ENCODE results near the gene DLX2. TPM values are rescaled to one million over a fixed set of nuclear protein-coding genes. Genes with fewer than 3 reads are reported as not detected.

The DLX2 gene
- polyA plus RNA-seq, 3 donors: 0.08 TPM; not detected in 2

DNA sequence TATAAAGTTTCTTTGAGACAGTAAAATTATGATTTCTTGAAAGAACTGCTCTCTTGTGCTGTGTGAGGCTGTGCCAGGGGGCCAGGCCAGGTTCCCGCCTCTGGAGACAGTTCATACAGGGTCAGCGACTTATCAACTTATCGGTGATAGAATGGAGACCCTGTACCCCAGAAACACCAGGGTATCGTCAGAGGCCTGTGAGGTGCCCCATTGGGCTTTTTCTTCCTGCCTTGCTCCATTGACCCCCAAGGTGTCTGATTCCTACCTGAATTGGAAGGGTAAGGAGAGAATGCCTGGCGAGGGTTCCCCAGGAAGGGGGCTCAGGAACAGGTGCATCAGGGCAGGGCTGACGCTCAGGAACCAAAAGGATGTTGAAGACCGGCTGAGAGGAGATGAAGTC lies 13.1 kb downstream of the DLX2 start:
- DNase-seq: no peak
- Histone ChIP-seq H3K4me1 (ENCODE audit: control insufficient read depth in 1 of 2, insufficient read depth in 2 of 2, low read length in 2 of 2) (peaks cover 44 to 56% of the 10 kb centered on the region in 2 donors), H3K4me3 (replicated peaks in 1 of 3; ENCODE audit: low read depth in 2 of 3, low read length in 3 of 3) (no peak overlapping the region), H2AFZ (ENCODE audit: insufficient read depth, low read depth, low read length, poor library complexity, severe bottlenecking) (no peak overlapping the region), H3K4me2 (replicated peaks; ENCODE audit: extremely low read depth, low read length, poor library complexity, severe bottlenecking) (no peak overlapping the region), H3K9me3 (replicated peaks in 1 of 2; ENCODE audit: control insufficient read depth in 1 of 2, insufficient read depth in 1 of 2, low read length in 2 of 2) (peaks cover 13 to 65% of the 10 kb centered on the region in 2 donors), H3K27me3 (ENCODE audit: control insufficient read depth in 2 of 2, insufficient read depth in 2 of 2, low read length in 2 of 2) (peaks cover 88 to 100% of the 10 kb centered on the region in 2 donors), H3K27ac (ENCODE audit: low read depth in 1 of 2, low read length in 2 of 2) (no peak overlapping the region), H3K9ac (ENCODE audit: insufficient read depth, low read length, poor library complexity, severe bottlenecking) (no peak overlapping the region), H4K20me1 (ENCODE audit: insufficient read depth, low read length) (peaks cover 18% of the 10 kb centered on the region), H3K79me2 (ENCODE audit: insufficient read depth, low read length) (no peaks in the 10 kb centered on the region), H3K36me3 (replicated peaks in 1 of 2; ENCODE audit: control insufficient read depth in 1 of 2, insufficient read depth in 2 of 2, low read length in 2 of 2) (no peaks in the 10 kb centered on the region)
- Mint-ChIP-seq H3K4me1 (peaks cover 63% of the 10 kb centered on the region), H3K36me3 (peaks cover 20 to 39% of the 10 kb centered on the region in 2 donors), H3K9me3 (peaks cover 0 to 67% (median 48%) of the 10 kb centered on the region in 7 donors), H3K4me3 (peak overlapping the region in 1 of 2 donors; percentile 74), H3K27ac (no peak overlapping the region), H3K27me3 (ENCODE audit: low read depth in 3 of 3) (peaks cover 94 to 98% (median 98%) of the 10 kb centered on the region in 3 donors)
- TF ChIP-seq, protein P1, sequence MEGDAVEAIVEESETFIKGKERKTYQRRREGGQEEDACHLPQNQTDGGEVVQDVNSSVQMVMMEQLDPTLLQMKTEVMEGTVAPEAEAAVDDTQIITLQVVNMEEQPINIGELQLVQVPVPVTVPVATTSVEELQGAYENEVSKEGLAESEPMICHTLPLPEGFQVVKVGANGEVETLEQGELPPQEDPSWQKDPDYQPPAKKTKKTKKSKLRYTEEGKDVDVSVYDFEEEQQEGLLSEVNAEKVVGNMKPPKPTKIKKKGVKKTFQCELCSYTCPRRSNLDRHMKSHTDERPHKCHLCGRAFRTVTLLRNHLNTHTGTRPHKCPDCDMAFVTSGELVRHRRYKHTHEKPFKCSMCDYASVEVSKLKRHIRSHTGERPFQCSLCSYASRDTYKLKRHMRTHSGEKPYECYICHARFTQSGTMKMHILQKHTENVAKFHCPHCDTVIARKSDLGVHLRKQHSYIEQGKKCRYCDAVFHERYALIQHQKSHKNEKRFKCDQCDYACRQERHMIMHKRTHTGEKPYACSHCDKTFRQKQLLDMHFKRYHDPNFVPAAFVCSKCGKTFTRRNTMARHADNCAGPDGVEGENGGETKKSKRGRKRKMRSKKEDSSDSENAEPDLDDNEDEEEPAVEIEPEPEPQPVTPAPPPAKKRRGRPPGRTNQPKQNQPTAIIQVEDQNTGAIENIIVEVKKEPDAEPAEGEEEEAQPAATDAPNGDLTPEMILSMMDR (IDR thresholded peaks at IDR 0.05): no peak
- intact Hi-C loops (cut with micrococcal nuclease): no loop called here
- WGBS (ENCODE audit: insufficient coverage): 30% methylated on average over 6 of the region's 7 CpGs

GRCh38 chr2:172089005-172089504 lies 13.6 kb downstream of the DLX2 start:
- Histone ChIP-seq H4K20me1 (ENCODE audit: insufficient read depth, low read length) (peaks cover 18% of the 10 kb centered on the region), H3K36me3 (replicated peaks in 1 of 2; ENCODE audit: control insufficient read depth in 1 of 2, insufficient read depth in 2 of 2, low read length in 2 of 2) (no peaks in the 10 kb centered on the region), H3K4me2 (replicated peaks; ENCODE audit: extremely low read depth, low read length, poor library complexity, severe bottlenecking) (no peak overlapping the region), H3K9me3 (replicated peaks in 1 of 2; ENCODE audit: control insufficient read depth in 1 of 2, insufficient read depth in 1 of 2, low read length in 2 of 2) (peaks cover 13 to 64% of the 10 kb centered on the region in 2 donors), H3K79me2 (ENCODE audit: insufficient read depth, low read length) (no peaks in the 10 kb centered on the region), H3K27ac (ENCODE audit: low read depth in 1 of 2, low read length in 2 of 2) (no peak overlapping the region), H3K27me3 (ENCODE audit: control insufficient read depth in 2 of 2, insufficient read depth in 2 of 2, low read length in 2 of 2) (peaks cover 90 to 100% of the 10 kb centered on the region in 2 donors), H3K4me3 (replicated peaks in 1 of 3; ENCODE audit: low read depth in 2 of 3, low read length in 3 of 3) (no peak overlapping the region), H3K4me1 (ENCODE audit: control insufficient read depth in 1 of 2, insufficient read depth in 2 of 2, low read length in 2 of 2) (peaks cover 44 to 56% of the 10 kb centered on the region in 2 donors), H2AFZ (ENCODE audit: insufficient read depth, low read depth, low read length, poor library complexity, severe bottlenecking) (no peak overlapping the region), H3K9ac (ENCODE audit: insufficient read depth, low read length, poor library complexity, severe bottlenecking) (no peak overlapping the region)
- H3K4me3 Mint-ChIP-seq: peak overlapping the region in 1 of 2 donors; percentile 91
- H3K9me3 Mint-ChIP-seq: peaks cover 0 to 65% (median 49%) of the 10 kb centered on the region in 7 donors
- intact Hi-C loops (cut with micrococcal nuclease): no loop called here
- H3K27ac Mint-ChIP-seq: no peak overlapping the region
- H3K36me3 Mint-ChIP-seq: peaks cover 20 to 38% of the 10 kb centered on the region in 2 donors
- H3K4me1 Mint-ChIP-seq: peaks cover 65% of the 10 kb centered on the region
- H3K27me3 Mint-ChIP-seq (ENCODE audit: low read depth in 3 of 3): peaks cover 94 to 98% (median 98%) of the 10 kb centered on the region in 3 donors
- WGBS (ENCODE audit: insufficient coverage): 14% methylated on average over 1 of the region's 10 CpGs
- TF ChIP-seq, protein P1 (IDR thresholded peaks at IDR 0.05): no peak
- DNase-seq: no peak
